Endothelial cell of umbilical vein (primary cell): Measurements from ENCODE around the gene SERPINB2. TPM values are rescaled to one million over a fixed set of nuclear protein-coding genes. Genes with fewer than 3 reads are reported as not detected.

Source experiments
- BruUV-seq: library from RNA; stranded (reverse); fragments of 400-500 nt; replicated peaks from 2 replicates; lab custom pipeline; 2021; lab: Mats Ljungman, UMichigan
- CTCF ChIA-PET: fragments of 300-600, 350-600 bp; sonication (Branson Sonifier 250); formaldehyde crosslinking; loops from one replicate; lab custom pipeline; 2021; ENCODE audit warnings: antibody characterized with exemption, inconsistent platforms; lab: Charles Lee
- POLR2A ChIA-PET: fragments of 300-600, 350-600 bp; sonication (Branson Sonifier 250); formaldehyde crosslinking; loops from one replicate; lab custom pipeline; 2021; ENCODE audit warnings: antibody characterized with exemption, inconsistent platforms; lab: Charles Lee
- DNase-seq: peaks from one replicate; pipeline ENCODE4 v3.0.0-alpha.2; 2011; ENCODE audit warnings: low read depth, low spot score
- FAIRE-seq: peaks from 2 replicates; lab custom pipeline; 2011; peaks lifted over from hg19 to GRCh38; lab: Jason Lieb, UNC
- H2AFZ ChIP-seq: 2 replicates; pipeline ENCODE4 v1.6.0; 2012; ENCODE audit warnings: low read depth, low read length, control low read depth, inconsistent platforms
- H3K27ac ChIP-seq: 2 replicates; pipeline ENCODE4 v1.5.1; 2011; ENCODE audit warnings: low read depth, mild to moderate bottlenecking, control low read depth, low read length, moderate library complexity; ENCODE audit not compliant: insufficient read depth
- H3K27me3 ChIP-seq, 2 experiments: 2 replicates each; pipeline versions ENCODE4 v1.6.0 to v1.6.1; 2011; ENCODE audit warnings: low read length in 2 of 2, mixed read lengths in 1 of 2; ENCODE audit not compliant: control insufficient read depth in 2 of 2, insufficient read depth in 2 of 2
- H3K36me3 ChIP-seq, 2 experiments: 2 replicates in 1 of 2; 3 replicates in 1 of 2; pipeline ENCODE4 v1.5.1; 2011; ENCODE audit warnings: low read length in 2 of 2, mild to moderate bottlenecking in 1 of 2, moderate library complexity in 1 of 2; ENCODE audit not compliant: control insufficient read depth in 2 of 2, insufficient read depth in 2 of 2; ENCODE audit errors: extremely low read depth in 1 of 2
- H3K4me1 ChIP-seq: 3 replicates; pipeline ENCODE4 v1.5.1; 2011; ENCODE audit warnings: mild to moderate bottlenecking, low read length; ENCODE audit not compliant: control insufficient read depth, insufficient read depth; ENCODE audit errors: extremely low read depth
- H3K4me2 ChIP-seq: 2 replicates; pipeline ENCODE4 v1.6.1; 2011; ENCODE audit warnings: low read length, control low read depth, mixed read lengths; ENCODE audit not compliant: insufficient read depth
- H3K4me3 ChIP-seq, 3 experiments: fragments of 200-600 bp in 1 of 3; sonication (generic), shearing (Covaris generic) in 1 of 3; replicated peaks in 1 of 3; 2 replicates each; pipeline ENCODE4 v1.5.1; 2011 to 2016; ENCODE audit warnings: control low read depth in 3 of 3, low read length in 3 of 3, mild to moderate bottlenecking in 2 of 3, inconsistent platforms in 1 of 3, low read depth in 1 of 3, moderate library complexity in 1 of 3; ENCODE audit not compliant: insufficient read depth in 1 of 3
- H3K79me2 ChIP-seq: 2 replicates; pipeline ENCODE4 v1.6.0; 2012; ENCODE audit warnings: low read length, inconsistent platforms; ENCODE audit not compliant: control insufficient read depth, insufficient read depth
- H3K9ac ChIP-seq: replicated peaks from 2 replicates; pipeline ENCODE3; 2011; ENCODE audit warnings: low read length, control low read depth; ENCODE audit not compliant: insufficient read depth; ENCODE audit errors: extremely low read depth
- H3K9me1 ChIP-seq: replicated peaks from 3 replicates; pipeline ENCODE4 v1.6.0; 2011; ENCODE audit warnings: mild to moderate bottlenecking, low read length; ENCODE audit not compliant: control insufficient read depth, insufficient read depth; ENCODE audit errors: extremely low read depth
- H3K9me3 ChIP-seq: replicated peaks from 2 replicates; pipeline ENCODE4 v1.5.1; 2012; ENCODE audit warnings: low read length, inconsistent platforms; ENCODE audit not compliant: control insufficient read depth, insufficient read depth
- H4K20me1 ChIP-seq: replicated peaks from 2 replicates; pipeline ENCODE3; 2011; ENCODE audit warnings: mild to moderate bottlenecking, low read length; ENCODE audit not compliant: control insufficient read depth, insufficient read depth; ENCODE audit errors: extremely low read depth
- CTCF ChIP-seq, 2 donors: IDR thresholded peaks; 1 replicate in 1 of 2; 2 replicates in 1 of 2; pipeline ENCODE4 v1.5.1; 2011; ENCODE audit warnings: low read length in 2 of 2, mild to moderate bottlenecking in 2 of 2, moderate library complexity in 2 of 2, control low read depth in 1 of 2, inconsistent platforms in 1 of 2, low read depth in 1 of 2; ENCODE audit not compliant: insufficient read depth in 1 of 2; ENCODE audit errors: extremely low read depth in 1 of 2
- FOS ChIP-seq: IDR thresholded peaks from 2 replicates; pipeline ENCODE4 v1.6.1; 2011; ENCODE audit warnings: mild to moderate bottlenecking, low read length, moderate library complexity, borderline replicate concordance; ENCODE audit not compliant: insufficient read depth
- GATA2 ChIP-seq: IDR thresholded peaks from 2 replicates; pipeline ENCODE4 v1.7.0; 2011; ENCODE audit warnings: low read depth, mild to moderate bottlenecking, moderate library complexity, mixed read lengths, low read length; ENCODE audit not compliant: insufficient read length, insufficient read depth
- JUN ChIP-seq: IDR thresholded peaks from 2 replicates; pipeline ENCODE4 v1.6.1; 2011; ENCODE audit warnings: borderline replicate concordance, low read depth; ENCODE audit not compliant: insufficient read length, insufficient read depth
- MAX ChIP-seq: IDR thresholded peaks from 2 replicates; pipeline ENCODE4 v1.6.1; 2011; ENCODE audit not compliant: insufficient read depth, insufficient read length
- MYC ChIP-seq: IDR thresholded peaks from one replicate; pipeline ENCODE4 v1.6.1; 2011; ENCODE audit warnings: mild to moderate bottlenecking, low read depth, low read length
- POLR2A ChIP-seq: IDR thresholded peaks from 2 replicates; pipeline ENCODE4 v1.6.1; 2012; ENCODE audit warnings: low read depth, mild to moderate bottlenecking, control low read depth, low read length
- dilution Hi-C: fragments of 300-500 bp; cut with MboI; formaldehyde crosslinking; loops from one replicate; pipeline ENCODE4 v1.15.0; 2019; ENCODE audit warnings: low sequenced_read_pairs; ENCODE audit not compliant: extremely low pct_ligation_motif_present
- intact Hi-C: fragments of 100-400 bp; cut with micrococcal nuclease; formaldehyde crosslinking; loops from one replicate; pipeline ENCODE4 v1.10.0; 2022
- polyA plus RNA-seq, 4 experiments: library from polyadenylated mRNA; depleted of rRNA in 3 of 4; stranded (reverse) in 3 of 4; unstranded in 1 of 4; fragments of >200 nt; gene quantifications; 2 replicates each; pipeline versions ENCODE4 v1.2.1 to v1.2.3, GENCODE V29; 2011 to 2012; ENCODE audit warnings: missing spikeins in 1 of 4
- total RNA-seq: library from RNA; stranded (reverse); gene quantifications from 2 replicates; pipeline ENCODE4 v1.2.3, GENCODE V29; 2021

Gene SERPINB2
- total and polyA plus RNA-seq, 2 donors (not counting 3 experiments of a cell fraction or from before 2014, with no cell fraction given), result 0.24 to 2.5 TPM

- dilution Hi-C loops, result no loop called here
- H3K36me3 ChIP-seq, result no peaks in the 10 kb centered on the region
- ChIA-PET CTCF (interaction anchor here (1.0 to 1.2 kb wide), 2 partner anchors 10 to 12 kb away, joined by 3 to 10 read pairs; no protein-coding TSS in a partner anchor), POLR2A (no interaction called here)
- H3K79me2 ChIP-seq, result no peaks in the 10 kb centered on the region
- H3K27me3 ChIP-seq, result peaks cover 0 to 7% of the 10 kb centered on the region in 2 experiments
- intact Hi-C loops, result loop anchor here (1.0 kb wide), 1 partner anchor 46 kb away; no protein-coding TSS in a partner anchor
- peak within 1 kb of the TSS; percentile 78 for H2AFZ ChIP-seq
- BruUV-seq, result no TSS peak
- H3K9me3 ChIP-seq, result no peaks in the 10 kb centered on the region
- H4K20me1 ChIP-seq, result no peaks in the 10 kb centered on the region
- peaks cover 5% of the 10 kb centered on the region for H3K4me1 ChIP-seq
- no peak within 1 kb of the TSS for H3K27ac ChIP-seq
- peak within 1 kb of the TSS; percentile 59 for H3K4me2 ChIP-seq
- no peaks in the 10 kb centered on the region for H3K9me1 ChIP-seq
- H3K9ac ChIP-seq, result no peak within 1 kb of the TSS
- TF ChIP-seq CTCF (IDR thresholded peaks at IDR 0.05; ENCODE audit: extremely low read depth in 1 of 2, insufficient read depth in 1 of 2, low read depth in 1 of 2, low read length in 2 of 2), result peak; percentile 37 to 59
- no peak for TF ChIP-seq POLR2A
- peak within 1 kb of the TSS in 2 of 3 experiments; percentile 2 to 23 for H3K4me3 ChIP-seq
- DNase-seq, result peak; percentile 17
- FAIRE-seq, result peak; percentile 44
Measured at GRCh38 chr18:63949068-63949737, 61.7 kb downstream of the SERPINB2 start, which contains the start of gene HMSD. TSS of gene HMSD (plus strand) at chr18:63949301. CDS start at chr18:63953456, 4,155 bp downstream.

- H4K20me1 ChIP-seq, result no peaks in the 10 kb centered on the region
- no peak overlapping the region for H3K27ac ChIP-seq
- no peaks in the 10 kb centered on the region for H3K9me3 ChIP-seq
- H3K79me2 ChIP-seq, result no peaks in the 10 kb centered on the region
- peaks cover 5% of the 10 kb centered on the region for H3K4me1 ChIP-seq
- peaks cover 4 to 8% of the 10 kb centered on the region in 2 experiments for H3K27me3 ChIP-seq
- H3K36me3 ChIP-seq, result no peaks in the 10 kb centered on the region
- H3K9ac ChIP-seq, result no peak overlapping the region
- intact Hi-C loops, result no loop called here
- CTCF ChIA-PET, result interaction anchor here (1.3 to 1.8 kb wide), 4 partner anchors 11 to 440 kb away, joined by 3 to 9 read pairs (median 4); no protein-coding TSS in a partner anchor
- H3K4me2 ChIP-seq, result no peak overlapping the region
- no peak for DNase-seq
- TF ChIP-seq GATA2 (no peak), MYC (no peak), CTCF (IDR thresholded peaks at IDR 0.05; ENCODE audit: extremely low read depth in 1 of 2, insufficient read depth in 1 of 2, low read depth in 1 of 2, low read length in 2 of 2) (no peak), JUN (no peak), FOS (no peak), MAX (no peak)
- H3K4me3 ChIP-seq, result no peak overlapping the region
- no TSS peak for BruUV-seq
- H3K9me1 ChIP-seq, result no peaks in the 10 kb centered on the region
- FAIRE-seq, result no peak
- dilution Hi-C loops, result no loop called here
- no peak overlapping the region for H2AFZ ChIP-seq
- POLR2A ChIA-PET, result no interaction called here
Measured at GRCh38 chr18:63951302-63951705, 63.8 kb downstream of the SERPINB2 start.
